Testis (tissue), 3 donors: ENCODE results near the gene RGMA. TPM values are rescaled to one million over a fixed set of nuclear protein-coding genes. Genes with fewer than 3 reads are reported as not detected.

ENCODE experiments used
- DNase-seq: peaks from one replicate; pipeline ENCODE4 v3.0.0-alpha.2; 2019
- H3K27ac ChIP-seq, 2 donors: fragments of 200-600 bp; sonication (generic); one replicate each; pipeline ENCODE4 v1.5.1; 2019
- H3K27me3 ChIP-seq: fragments of 200-600 bp; sonication (generic); one replicate; pipeline ENCODE4 v1.5.1; 2019
- H3K36me3 ChIP-seq: fragments of 200-600 bp; sonication (generic); one replicate; pipeline ENCODE4 v1.5.1; 2017; ENCODE audit warnings: low read depth; ENCODE audit errors: missing control alignments
- H3K4me1 ChIP-seq: fragments of 200-600 bp; sonication (generic); one replicate; pipeline ENCODE4 v1.5.1; 2019
- H3K4me3 ChIP-seq, 2 donors: fragments of 200-600 bp; sonication (generic); one replicate each; pipeline ENCODE4 v1.5.1; 2017 to 2019
- H3K9me3 ChIP-seq: fragments of 200-600 bp; sonication (generic); one replicate; pipeline ENCODE4 v1.5.1; 2017
- POLR2A ChIP-seq: fragments of 450-650 bp; IDR thresholded peaks from one replicate; pipeline ENCODE4 v1.6.1; 2017; ENCODE audit warnings: antibody characterized with exemption, mild to moderate bottlenecking, moderate library complexity
- WGBS, 2 donors: methylation state at CpG; one replicate each; pipeline ENCODE4 v1.1.5; 2018; 5-methylcytosine and 5-hydroxymethylcytosine counted together
- intact Hi-C: fragments of 100-400 bp; cut with DNase I; formaldehyde crosslinking; loops from one replicate; pipeline ENCODE4 v1.15.1; 2023; ENCODE audit warnings: low total_unique reads
- polyA plus RNA-seq: library from polyadenylated mRNA; stranded (reverse); fragments of 350-450 nt; fragmentation: Illumina TruSeq; extraction: RNeasy Lipid Tissue Mini Kit (QIAGEN cat#74804); gene quantifications from one replicate; pipeline ENCODE4 v1.2.3, GENCODE V29; 2014; ENCODE audit warnings: low read depth, low replicate concordance; ENCODE audit not compliant: insufficient read depth
- total RNA-seq, 2 donors: library from RNA; depleted of rRNA; stranded (reverse); fragments of >200 nt; gene quantifications; one replicate each; pipeline ENCODE4 v1.2.3, GENCODE V29; 2016
- TF ChIP-seq, protein P1 (sequence below), 3 experiments: fragments of 450-650 bp in 2 of 3; fragments of 200-600 bp in 1 of 3; sonication (generic) in 1 of 3; IDR thresholded peaks; one replicate each; pipeline ENCODE4 v1.5.1; 2016 to 2019; ENCODE audit warnings: antibody characterized with exemption in 3 of 3, mild to moderate bottlenecking in 2 of 3, moderate library complexity in 1 of 3

Gene RGMA
- total and polyA plus RNA-seq, 3 donors from 2014 or later = 53.7 to 120 (median 65.4) TPM

DNA sequence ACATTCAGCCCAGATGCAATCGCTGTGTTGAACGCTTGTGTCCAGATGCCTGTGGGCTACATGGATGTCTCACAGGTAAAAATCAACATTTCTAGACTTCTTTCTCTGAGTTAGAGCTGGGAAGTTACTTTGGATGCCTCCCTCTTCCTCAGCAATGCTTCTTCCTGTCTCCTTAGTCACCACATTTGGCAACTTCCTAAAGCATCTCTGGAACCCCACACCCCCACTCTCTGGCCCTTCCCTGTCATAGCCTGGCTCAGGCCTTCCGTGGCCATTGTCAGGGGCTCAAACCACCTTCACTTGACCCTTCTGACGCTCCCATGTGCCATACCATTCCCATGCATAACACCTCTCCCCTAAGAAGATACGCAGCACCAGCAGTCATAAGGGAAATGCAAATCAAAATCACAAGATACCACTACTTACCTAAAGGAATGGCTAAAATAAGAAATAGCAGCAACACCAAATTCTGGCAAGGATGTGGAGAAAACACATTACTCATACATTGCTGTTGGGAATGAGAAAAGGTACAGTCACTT is 21.6 kb upstream of the RGMA start:
- no peaks in the 10 kb centered on the region for H3K9me3 ChIP-seq
- no peaks in the 10 kb centered on the region for H3K36me3 ChIP-seq
- H3K27me3 ChIP-seq = no peaks in the 10 kb centered on the region
- WGBS, 2 donors = 80 to 91% methylated on average over 5 of the region's 5 CpGs
- intact Hi-C loops = no loop called here
- H3K4me1 ChIP-seq = no peaks in the 10 kb centered on the region
- TF ChIP-seq, protein P1, sequence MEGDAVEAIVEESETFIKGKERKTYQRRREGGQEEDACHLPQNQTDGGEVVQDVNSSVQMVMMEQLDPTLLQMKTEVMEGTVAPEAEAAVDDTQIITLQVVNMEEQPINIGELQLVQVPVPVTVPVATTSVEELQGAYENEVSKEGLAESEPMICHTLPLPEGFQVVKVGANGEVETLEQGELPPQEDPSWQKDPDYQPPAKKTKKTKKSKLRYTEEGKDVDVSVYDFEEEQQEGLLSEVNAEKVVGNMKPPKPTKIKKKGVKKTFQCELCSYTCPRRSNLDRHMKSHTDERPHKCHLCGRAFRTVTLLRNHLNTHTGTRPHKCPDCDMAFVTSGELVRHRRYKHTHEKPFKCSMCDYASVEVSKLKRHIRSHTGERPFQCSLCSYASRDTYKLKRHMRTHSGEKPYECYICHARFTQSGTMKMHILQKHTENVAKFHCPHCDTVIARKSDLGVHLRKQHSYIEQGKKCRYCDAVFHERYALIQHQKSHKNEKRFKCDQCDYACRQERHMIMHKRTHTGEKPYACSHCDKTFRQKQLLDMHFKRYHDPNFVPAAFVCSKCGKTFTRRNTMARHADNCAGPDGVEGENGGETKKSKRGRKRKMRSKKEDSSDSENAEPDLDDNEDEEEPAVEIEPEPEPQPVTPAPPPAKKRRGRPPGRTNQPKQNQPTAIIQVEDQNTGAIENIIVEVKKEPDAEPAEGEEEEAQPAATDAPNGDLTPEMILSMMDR (IDR thresholded peaks at IDR 0.05) = no peak
- TF ChIP-seq POLR2A = no peak
- DNase-seq = no peak
- H3K4me3 ChIP-seq = no peak overlapping the region
- H3K27ac ChIP-seq = no peak overlapping the region

DNA sequence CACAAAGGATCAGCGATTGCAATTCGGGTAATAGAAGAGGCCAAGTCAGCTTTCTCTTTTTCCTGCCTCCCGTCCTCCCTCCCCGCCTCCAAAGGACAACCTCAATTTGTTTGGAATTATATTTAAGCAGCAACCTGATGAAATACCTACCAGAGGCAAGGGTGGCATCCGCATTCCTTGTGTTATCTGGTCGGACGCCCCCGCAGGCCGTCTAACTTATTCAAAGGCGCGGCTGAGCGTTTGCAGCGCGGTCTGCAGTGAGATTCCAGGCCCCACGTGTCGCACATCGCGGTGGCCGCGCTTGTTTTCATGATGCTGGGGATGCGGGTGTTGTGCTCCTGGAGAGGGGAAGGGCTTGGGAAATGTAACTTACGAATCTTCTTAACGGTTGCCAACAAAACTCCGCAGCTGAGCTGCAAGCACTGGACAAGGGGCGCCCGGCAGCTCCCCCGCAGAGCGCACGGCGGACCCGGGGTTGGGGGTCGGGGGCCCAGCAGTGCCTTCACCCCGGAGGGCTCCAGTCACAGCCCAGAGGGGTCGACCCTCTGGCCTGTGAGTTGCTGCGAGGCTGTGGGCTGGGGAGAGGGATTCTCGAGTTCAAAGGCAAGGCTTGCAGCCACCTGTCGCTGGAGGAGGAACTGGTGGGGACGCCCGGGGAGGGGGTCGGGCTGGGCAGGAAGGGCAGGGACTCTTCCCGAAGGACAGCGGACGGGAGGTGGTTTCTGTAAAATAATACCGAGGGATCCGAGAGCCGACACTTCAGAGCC is 20.5 kb upstream of the RGMA start:
- no peak for TF ChIP-seq POLR2A
- TF ChIP-seq, protein P1 (IDR thresholded peaks at IDR 0.05) = no peak
- peak; percentile 27 for DNase-seq
- intact Hi-C loops = no loop called here

DNA sequence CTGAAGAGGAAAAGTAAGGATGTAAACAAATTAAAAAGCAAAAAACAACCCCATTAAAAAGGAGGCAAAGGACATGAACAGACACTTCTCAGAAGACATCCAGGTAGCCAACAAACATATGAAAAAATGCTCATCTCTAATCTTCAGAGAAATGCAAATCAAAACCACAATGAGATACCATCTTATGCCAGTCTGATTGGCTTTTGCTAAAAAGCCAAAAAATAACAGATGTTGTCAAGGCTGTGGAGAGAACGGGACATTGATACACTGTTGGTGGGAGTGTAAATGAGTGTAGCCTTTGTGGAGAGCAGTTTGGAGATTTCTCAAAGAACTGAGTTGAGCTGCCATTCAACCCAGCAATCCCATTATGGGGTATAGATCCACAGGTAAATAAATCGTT is 18.6 kb upstream of the RGMA start:
- 64 to 76% methylated on average over 2 of the region's 2 CpGs for WGBS, 2 donors

More for the DNA sequence above, 20.5 kb upstream of the RGMA start:
- Histone ChIP-seq H3K27ac (no peak overlapping the region), H3K27me3 (no peaks in the 10 kb centered on the region), H3K9me3 (no peaks in the 10 kb centered on the region), H3K4me1 (no peaks in the 10 kb centered on the region), H3K36me3 (no peaks in the 10 kb centered on the region), H3K4me3 (no peak overlapping the region)
- 27 to 45% methylated on average over 36 to 46 of the region's 46 CpGs for WGBS, 2 donors

DNA sequence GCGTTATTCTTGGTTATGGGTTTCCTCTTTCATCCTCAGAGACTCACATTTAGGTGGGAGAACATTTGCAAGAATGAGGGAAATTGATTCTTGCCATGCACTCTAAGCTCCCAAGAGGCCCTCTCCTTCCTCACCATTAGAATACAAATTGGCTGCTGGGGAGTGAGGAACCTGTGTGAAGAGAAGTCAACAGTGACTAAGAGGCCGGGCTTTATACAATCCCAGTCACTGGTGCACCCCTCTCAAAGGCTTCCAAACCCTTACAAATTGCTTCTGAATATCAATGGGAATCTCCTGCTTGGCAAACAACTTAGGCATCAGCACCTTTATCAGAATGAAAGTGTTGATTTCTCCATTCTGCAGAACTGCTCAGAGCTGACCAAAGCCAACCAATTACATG is 16.5 kb upstream of the RGMA start:
- 85 to 87% methylated on average over 2 of the region's 2 CpGs for WGBS, 2 donors
- Histone ChIP-seq H3K9me3 (no peaks in the 10 kb centered on the region), H3K4me3 (no peak overlapping the region), H3K27me3 (no peaks in the 10 kb centered on the region), H3K27ac (no peak overlapping the region), H3K4me1 (no peaks in the 10 kb centered on the region), H3K36me3 (no peaks in the 10 kb centered on the region)
- no peak for TF ChIP-seq POLR2A
- TF ChIP-seq, protein P1 (IDR thresholded peaks at IDR 0.05) = no peak
- DNase-seq = no peak
- intact Hi-C loops = no loop called here

More for the DNA sequence above, 18.6 kb upstream of the RGMA start:
- Histone ChIP-seq H3K36me3 (no peaks in the 10 kb centered on the region), H3K27ac (no peak overlapping the region), H3K9me3 (no peaks in the 10 kb centered on the region), H3K4me1 (no peaks in the 10 kb centered on the region), H3K27me3 (no peaks in the 10 kb centered on the region), H3K4me3 (no peak overlapping the region)
- no peak for TF ChIP-seq POLR2A
- TF ChIP-seq, protein P1 (IDR thresholded peaks at IDR 0.05) = no peak
- no peak for DNase-seq
- intact Hi-C loops = no loop called here
